Measurements from ENCODE around the gene NCKAP5.

NCKAP5 gene

GRCh38 chr2:132991471-132992045 lies 576.7 kb downstream of the NCKAP5 start:
- DNase-seq (ENCODE audit: low read depth): no peak

- no peak for DNase-seq (ENCODE audit: low read depth)
Observed at GRCh38 chr2:132984731-132985130, 583.5 kb downstream of the NCKAP5 start.

- DNase-seq (ENCODE audit: low read depth): no peak
Observed at GRCh38 chr2:132980304-132980703, 588.0 kb downstream of the NCKAP5 start.

- DNase-seq (ENCODE audit: low read depth): no peak
Observed at GRCh38 chr2:132979339-132980093, 588.7 kb downstream of the NCKAP5 start.

GRCh38 chr2:132978840-132979239 lies 589.4 kb downstream of the NCKAP5 start:
- DNase-seq (ENCODE audit: low read depth): no peak

GRCh38 chr2:132977812-132978529 lies 590.3 kb downstream of the NCKAP5 start:
- no peak for DNase-seq (ENCODE audit: low read depth)

GRCh38 chr2:132975193-132976105 lies 592.8 kb downstream of the NCKAP5 start:
- DNase-seq (ENCODE audit: low read depth): no peak

- DNase-seq (ENCODE audit: low read depth): no peak
Observed at GRCh38 chr2:132974467-132975095, 593.7 kb downstream of the NCKAP5 start.

- DNase-seq (ENCODE audit: low read depth): no peak
Observed at GRCh38 chr2:132971310-132972061, 596.8 kb downstream of the NCKAP5 start.

GRCh38 chr2:132969371-132969985 lies 598.8 kb downstream of the NCKAP5 start:
- no peak for DNase-seq (ENCODE audit: low read depth)

GRCh38 chr2:132965460-132965859 lies 602.8 kb downstream of the NCKAP5 start:
- DNase-seq (ENCODE audit: low read depth): no peak

GRCh38 chr2:132963161-132963560 lies 605.1 kb downstream of the NCKAP5 start:
- no peak for DNase-seq (ENCODE audit: low read depth)

- DNase-seq (ENCODE audit: low read depth): no peak
Observed at GRCh38 chr2:132958887-132959286, 609.4 kb downstream of the NCKAP5 start.

- no peak for DNase-seq (ENCODE audit: low read depth)
Observed at GRCh38 chr2:132955871-132956615, 612.2 kb downstream of the NCKAP5 start.

- no peak for DNase-seq (ENCODE audit: low read depth)
Observed at GRCh38 chr2:132953771-132954170, 614.5 kb downstream of the NCKAP5 start.

GRCh38 chr2:132951008-132951714 lies 617.1 kb downstream of the NCKAP5 start:
- no peak for DNase-seq (ENCODE audit: low read depth)

- no peak for DNase-seq (ENCODE audit: low read depth)
Observed at GRCh38 chr2:132949108-132949507, 619.2 kb downstream of the NCKAP5 start.

GRCh38 chr2:132948211-132948610 lies 620.1 kb downstream of the NCKAP5 start:
- no peak for DNase-seq (ENCODE audit: low read depth)

GRCh38 chr2:132943829-132944228 lies 624.4 kb downstream of the NCKAP5 start:
- DNase-seq (ENCODE audit: low read depth): no peak
